ENCODE measurements around the gene SF3B2. TPM values are rescaled to one million over a fixed set of nuclear protein-coding genes. Genes with fewer than 3 reads are reported as not detected.

SF3B2 gene
- total and polyA plus RNA-seq, 2 donors (not counting 1 experiment from before 2014, with no cell fraction given) = 139 to 205 TPM

DNA sequence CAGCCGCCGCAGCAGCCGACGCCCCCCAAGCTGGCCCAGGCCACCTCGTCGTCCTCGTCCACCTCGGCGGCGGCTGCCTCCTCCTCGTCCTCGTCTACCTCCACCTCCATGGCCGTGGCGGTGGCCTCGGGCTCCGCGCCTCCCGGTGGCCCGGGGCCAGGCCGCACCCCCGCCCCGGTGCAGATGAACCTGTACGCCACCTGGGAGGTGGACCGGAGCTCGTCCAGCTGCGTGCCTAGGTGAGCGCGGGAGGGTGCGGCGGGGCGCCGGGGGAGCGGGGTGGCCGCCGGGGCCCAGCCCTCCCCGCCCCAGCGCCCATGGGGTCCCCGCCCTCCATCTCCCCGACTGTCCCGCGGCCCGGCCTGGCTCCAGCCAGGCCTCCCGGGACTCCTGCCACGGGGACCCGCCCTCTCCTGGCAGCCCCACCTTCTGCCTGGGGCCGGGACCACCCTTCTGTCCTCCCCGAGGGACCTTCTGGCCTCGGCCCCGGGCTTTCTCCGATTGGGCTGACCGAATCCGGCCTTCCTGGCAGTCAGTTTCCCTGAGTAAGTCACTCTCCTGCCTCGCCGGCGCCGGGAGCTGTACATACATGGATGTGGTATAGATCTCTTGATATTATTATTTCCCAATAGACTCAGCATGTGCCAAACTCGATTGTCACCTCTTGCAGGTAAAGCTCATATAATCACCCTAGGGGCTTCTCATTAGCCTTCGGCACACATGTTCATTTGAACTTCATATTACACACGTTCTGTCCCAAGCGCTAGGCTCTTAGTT is 18.6 kb downstream of the SF3B2 start:
- CTCF ChIA-PET = interaction anchor here (1.0 to 7.4 kb wide), 10 partner anchors 9 to 151 kb away, joined by 3 to 98 read pairs (median 9); partner anchors contain the start of gene SF3B2
- intact Hi-C loops (cut with micrococcal nuclease) = loop anchor here (1.0 kb wide), 2 partner anchors 11 to 18 kb away; partner anchors contain the start of gene SF3B2
- Histone ChIP-seq H3K9ac (ENCODE audit: low read length) (peak overlapping the region; percentile 85), H4K20me1 (ENCODE audit: control insufficient read depth, insufficient read depth, low read length, poor library complexity, severe bottlenecking) (peaks cover 42% of the 10 kb centered on the region), H3K4me3 (ENCODE audit: control extremely low read depth in 1 of 5, extremely low read depth in 1 of 5, insufficient read depth in 1 of 5, low read depth in 2 of 5, low read length in 4 of 5) (peak overlapping the region; percentile 66 to 92 (median 76)), H3K36me3 (replicated peaks in 1 of 2; ENCODE audit: control extremely low read depth in 1 of 2, control insufficient read depth in 1 of 2, extremely low read depth in 1 of 2, insufficient read depth in 2 of 2, low read length in 1 of 2) (peaks cover 0 to 49% of the 10 kb centered on the region in 2 experiments), H3K79me2 (ENCODE audit: control insufficient read depth, insufficient read depth, low read length) (peaks cover 55% of the 10 kb centered on the region), H3K27ac (ENCODE audit: low read length in 2 of 2) (peak overlapping the region; percentile 21 to 57), H2AFZ (ENCODE audit: insufficient read depth, low read depth, low read length, poor library complexity, severe bottlenecking) (peak overlapping the region; percentile 69), H3K9me3 (ENCODE audit: control extremely low read depth in 1 of 3, control insufficient read depth in 2 of 3, insufficient read depth in 1 of 3, low read length in 2 of 3) (no peaks in the 10 kb centered on the region), H3K4me2 (replicated peaks; ENCODE audit: low read depth, low read length, poor library complexity, severe bottlenecking) (peak overlapping the region; percentile 91), H3K4me1 (ENCODE audit: control insufficient read depth in 2 of 2, insufficient read depth in 2 of 2, low read length in 2 of 2) (peaks cover 50 to 51% of the 10 kb centered on the region in 2 donors), H3K27me3 (replicated peaks in 1 of 4; ENCODE audit: control extremely low read depth in 1 of 4, control insufficient read depth in 3 of 4, insufficient read depth in 4 of 4, low read length in 3 of 4) (no peaks in the 10 kb centered on the region)
- peak overlapping the region; percentile 90 for H3K4me3 Mint-ChIP-seq
- no peaks in the 10 kb centered on the region for H3K27me3 Mint-ChIP-seq
- peaks cover 63% of the 10 kb centered on the region for H3K4me1 Mint-ChIP-seq
- under 1% methylated on average over 56 of the region's 60 CpGs for WGBS (ENCODE audit: insufficient coverage)
- TF ChIP-seq, protein P1, sequence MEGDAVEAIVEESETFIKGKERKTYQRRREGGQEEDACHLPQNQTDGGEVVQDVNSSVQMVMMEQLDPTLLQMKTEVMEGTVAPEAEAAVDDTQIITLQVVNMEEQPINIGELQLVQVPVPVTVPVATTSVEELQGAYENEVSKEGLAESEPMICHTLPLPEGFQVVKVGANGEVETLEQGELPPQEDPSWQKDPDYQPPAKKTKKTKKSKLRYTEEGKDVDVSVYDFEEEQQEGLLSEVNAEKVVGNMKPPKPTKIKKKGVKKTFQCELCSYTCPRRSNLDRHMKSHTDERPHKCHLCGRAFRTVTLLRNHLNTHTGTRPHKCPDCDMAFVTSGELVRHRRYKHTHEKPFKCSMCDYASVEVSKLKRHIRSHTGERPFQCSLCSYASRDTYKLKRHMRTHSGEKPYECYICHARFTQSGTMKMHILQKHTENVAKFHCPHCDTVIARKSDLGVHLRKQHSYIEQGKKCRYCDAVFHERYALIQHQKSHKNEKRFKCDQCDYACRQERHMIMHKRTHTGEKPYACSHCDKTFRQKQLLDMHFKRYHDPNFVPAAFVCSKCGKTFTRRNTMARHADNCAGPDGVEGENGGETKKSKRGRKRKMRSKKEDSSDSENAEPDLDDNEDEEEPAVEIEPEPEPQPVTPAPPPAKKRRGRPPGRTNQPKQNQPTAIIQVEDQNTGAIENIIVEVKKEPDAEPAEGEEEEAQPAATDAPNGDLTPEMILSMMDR (IDR thresholded peaks at IDR 0.05) = no peak
- no peak for TF ChIP-seq EZH2 (IDR thresholded peaks at IDR 0.05; ENCODE audit: borderline replicate concordance, insufficient read depth, low read depth, low read length, poor library complexity, severe bottlenecking)
- peak overlapping the region; percentile 91 for H3K27ac Mint-ChIP-seq
- no peaks in the 10 kb centered on the region for H3K9me3 Mint-ChIP-seq (ENCODE audit: insufficient read depth)
- peak; percentile 46 for DNase-seq
- peak; percentile 3 for ATAC-seq (ENCODE audit: low read depth)
- POLR2A ChIA-PET = interaction anchor here (0.5 to 3.3 kb wide), 10 partner anchors 10 to 65 kb away, joined by 3 to 23 read pairs (median 4); no protein-coding TSS in a partner anchor
